Ishikawa (cell line): Measurements from ENCODE around the gene ADGRB2.

Source experiments
- CEBPB ChIP-seq: IDR thresholded peaks from 2 replicates; pipeline ENCODE4 v1.6.1; 2012
- CREB1 ChIP-seq: IDR thresholded peaks from 2 replicates; pipeline ENCODE4 v1.6.1; 2012; ENCODE audit warnings: low read depth
- EGR1 ChIP-seq: IDR thresholded peaks from 2 replicates; pipeline ENCODE4 v1.6.1; 2012
- EP300 ChIP-seq: IDR thresholded peaks from 2 replicates; pipeline ENCODE4 v1.6.1; 2012; ENCODE audit warnings: borderline replicate concordance
- FOXM1 ChIP-seq: IDR thresholded peaks from 2 replicates; pipeline ENCODE4 v1.6.1; 2012; ENCODE audit warnings: low read depth, borderline replicate concordance
- MAX ChIP-seq: IDR thresholded peaks from 2 replicates; pipeline ENCODE4 v1.6.1; 2012
- NFIC ChIP-seq: IDR thresholded peaks from 2 replicates; pipeline ENCODE4 v1.6.1; 2012
- RAD21 ChIP-seq: IDR thresholded peaks from 2 replicates; pipeline ENCODE4 v1.6.1; 2012; ENCODE audit warnings: low read depth
- TAF1 ChIP-seq: IDR thresholded peaks from 2 replicates; pipeline ENCODE4 v1.6.1; 2012; ENCODE audit warnings: low read depth, mild to moderate bottlenecking
- TCF12 ChIP-seq: IDR thresholded peaks from 2 replicates; pipeline ENCODE4 v1.6.1; 2012; ENCODE audit warnings: low read depth
- YY1 ChIP-seq: IDR thresholded peaks from 2 replicates; pipeline ENCODE4 v1.6.1; 2012; ENCODE audit warnings: low read depth
- ZBTB7A ChIP-seq: IDR thresholded peaks from 2 replicates; pipeline ENCODE4 v1.6.1; 2012; ENCODE audit warnings: low read depth
- TF ChIP-seq, protein P1 (sequence below): IDR thresholded peaks from 2 replicates; pipeline ENCODE4 v1.6.1; 2012; ENCODE audit warnings: low read depth, mild to moderate bottlenecking

GRCh38 chr1:31685795-31686194 lies 78.3 kb downstream of the ADGRB2 start:
- no peak for TF ChIP-seq EGR1
- TF ChIP-seq FOXM1 = no peak
- TF ChIP-seq EP300 = no peak
- no peak for TF ChIP-seq TCF12
- no peak for TF ChIP-seq CEBPB
- TF ChIP-seq, protein P1, sequence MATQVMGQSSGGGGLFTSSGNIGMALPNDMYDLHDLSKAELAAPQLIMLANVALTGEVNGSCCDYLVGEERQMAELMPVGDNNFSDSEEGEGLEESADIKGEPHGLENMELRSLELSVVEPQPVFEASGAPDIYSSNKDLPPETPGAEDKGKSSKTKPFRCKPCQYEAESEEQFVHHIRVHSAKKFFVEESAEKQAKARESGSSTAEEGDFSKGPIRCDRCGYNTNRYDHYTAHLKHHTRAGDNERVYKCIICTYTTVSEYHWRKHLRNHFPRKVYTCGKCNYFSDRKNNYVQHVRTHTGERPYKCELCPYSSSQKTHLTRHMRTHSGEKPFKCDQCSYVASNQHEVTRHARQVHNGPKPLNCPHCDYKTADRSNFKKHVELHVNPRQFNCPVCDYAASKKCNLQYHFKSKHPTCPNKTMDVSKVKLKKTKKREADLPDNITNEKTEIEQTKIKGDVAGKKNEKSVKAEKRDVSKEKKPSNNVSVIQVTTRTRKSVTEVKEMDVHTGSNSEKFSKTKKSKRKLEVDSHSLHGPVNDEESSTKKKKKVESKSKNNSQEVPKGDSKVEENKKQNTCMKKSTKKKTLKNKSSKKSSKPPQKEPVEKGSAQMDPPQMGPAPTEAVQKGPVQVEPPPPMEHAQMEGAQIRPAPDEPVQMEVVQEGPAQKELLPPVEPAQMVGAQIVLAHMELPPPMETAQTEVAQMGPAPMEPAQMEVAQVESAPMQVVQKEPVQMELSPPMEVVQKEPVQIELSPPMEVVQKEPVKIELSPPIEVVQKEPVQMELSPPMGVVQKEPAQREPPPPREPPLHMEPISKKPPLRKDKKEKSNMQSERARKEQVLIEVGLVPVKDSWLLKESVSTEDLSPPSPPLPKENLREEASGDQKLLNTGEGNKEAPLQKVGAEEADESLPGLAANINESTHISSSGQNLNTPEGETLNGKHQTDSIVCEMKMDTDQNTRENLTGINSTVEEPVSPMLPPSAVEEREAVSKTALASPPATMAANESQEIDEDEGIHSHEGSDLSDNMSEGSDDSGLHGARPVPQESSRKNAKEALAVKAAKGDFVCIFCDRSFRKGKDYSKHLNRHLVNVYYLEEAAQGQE = no peak
- no peak for TF ChIP-seq CREB1
- no peak for TF ChIP-seq RAD21
- no peak for TF ChIP-seq MAX
- TF ChIP-seq ZBTB7A = no peak
- TF ChIP-seq TAF1 = no peak
- TF ChIP-seq NFIC = no peak
- TF ChIP-seq YY1 = no peak
